Natural killer cell treated with Interleukin-12 subunit alpha and Interleukin-12 subunit beta and Interleukin-15 and Interleukin-18, amount 100 ng/mL, for 72 hours (primary cell): Measurements from ENCODE around the gene FAM118A. TPM values are rescaled to one million over a fixed set of nuclear protein-coding genes. Genes with fewer than 3 reads are reported as not detected.
"Not testable (repeated sequence)": the region's sequence is repeated elsewhere in the genome, so short reads cannot be mapped to it uniquely, and the experiment has no call there.

ENCODE experiments used
- ATAC-seq, 2 donors: fragments of 150-1000 bp; cut with Tn5 transposase in 1 of 2; sonication (Bioruptor Pico), chemical (Tn5 transposase) in 1 of 2; 2 replicates each; pipeline ENCODE4 v1.10.0; 2021
- DNase-seq: peaks from one replicate; pipeline ENCODE4 v3.0.0; 2022; ENCODE audit warnings: low spot score
- H3K27ac Mint-ChIP-seq, 2 donors: 1 replicate in 1 of 2; 2 replicates in 1 of 2; pipeline ENCODE4 v1.8.0; 2022; ENCODE audit warnings: mixed read lengths in 2 of 2, mild to moderate bottlenecking in 1 of 2, moderate library complexity in 1 of 2
- H3K27me3 Mint-ChIP-seq, 2 donors: 1 replicate in 1 of 2; 2 replicates in 1 of 2; pipeline ENCODE4 v1.8.0; 2022; ENCODE audit warnings: mixed read lengths in 2 of 2
- H3K36me3 Mint-ChIP-seq: one replicate; pipeline ENCODE4 v1.8.0; 2022; ENCODE audit warnings: mixed read lengths
- H3K4me1 Mint-ChIP-seq, 2 donors: 1 replicate in 1 of 2; 2 replicates in 1 of 2; pipeline ENCODE4 v1.8.0; 2022; ENCODE audit warnings: low read depth in 2 of 2, mixed read lengths in 2 of 2, mild to moderate bottlenecking in 1 of 2
- H3K4me3 Mint-ChIP-seq: one replicate; pipeline ENCODE4 v1.8.0; 2022; ENCODE audit warnings: mixed read lengths
- H3K9me3 Mint-ChIP-seq: 2 replicates; pipeline ENCODE4 v1.8.0; 2022; ENCODE audit warnings: mixed read lengths
- total RNA-seq, 2 donors: library from RNA; stranded (reverse); gene quantifications; one replicate each; pipeline ENCODE4 v1.2.3, GENCODE V29; 2022

Gene FAM118A
- total RNA-seq, 2 donors from 2014 or later, result 24.9 to 138 TPM

DNA sequence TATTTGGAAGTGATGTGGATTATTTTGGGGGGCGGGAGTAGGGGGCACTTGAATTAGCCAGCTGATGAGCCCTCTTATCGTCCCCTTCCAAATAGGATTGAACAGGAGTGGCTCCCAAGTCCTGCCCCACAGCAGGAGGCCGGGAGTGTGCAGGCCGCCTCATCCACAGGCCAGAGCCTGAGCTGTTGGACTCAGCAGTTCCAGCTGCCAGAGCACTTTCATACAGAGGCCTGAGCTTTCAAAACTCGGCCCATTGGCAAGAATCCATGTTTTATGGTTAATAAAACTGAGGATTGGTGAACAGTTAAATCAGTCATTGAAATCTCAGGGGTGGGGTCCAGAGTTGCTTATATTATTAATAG is 9.6 kb downstream of the FAM118A start:
- no peak for DNase-seq
- peaks cover 35 to 43% of the 10 kb centered on the region in 2 donors for H3K4me1 Mint-ChIP-seq
- H3K27ac Mint-ChIP-seq, result peak overlapping the region; percentile 95 to 97

DNA sequence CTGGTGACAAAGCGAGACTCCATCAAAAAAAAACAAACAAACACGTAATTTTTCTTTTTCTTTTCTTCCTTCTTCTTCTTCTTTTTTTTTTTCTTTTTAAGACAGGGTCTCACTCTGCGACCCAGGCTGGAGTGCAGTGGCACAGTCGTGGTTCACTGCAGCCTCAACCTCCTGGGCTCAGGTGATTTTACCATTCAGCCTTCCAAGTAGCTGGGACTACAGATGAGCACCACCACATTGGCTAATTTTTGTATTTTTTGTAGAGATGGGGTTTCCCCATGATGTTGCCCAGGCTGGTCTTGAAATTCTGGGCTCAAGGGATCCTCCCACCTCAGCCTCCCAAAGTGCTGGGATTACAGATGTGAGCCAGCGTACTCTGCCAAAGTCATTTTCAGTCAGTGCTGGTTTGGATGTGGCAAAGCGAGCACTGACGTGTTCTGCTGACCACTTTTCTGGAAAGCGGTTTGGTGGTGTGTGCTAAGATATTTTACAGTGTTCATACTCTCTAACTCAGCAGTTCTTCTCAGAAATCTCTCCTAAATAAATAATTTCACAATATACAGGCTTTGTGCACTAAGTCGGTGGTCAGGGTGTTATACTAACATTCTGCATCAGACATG is 10.7 kb downstream of the FAM118A start:
- DNase-seq, result no peak
- Mint-ChIP-seq H3K4me1 (peaks cover 32 to 35% of the 10 kb centered on the region in 2 donors), H3K27me3 (no peaks in the 10 kb centered on the region), H3K27ac (peak overlapping the region; percentile 95 to 97), H3K9me3 (no peaks in the 10 kb centered on the region), H3K4me3 (peak overlapping the region; percentile 84), H3K36me3 (peaks cover 8% of the 10 kb centered on the region)
- ATAC-seq, result peak; percentile 46 to 66

More for the DNA sequence above, 9.6 kb downstream of the FAM118A start:
- Mint-ChIP-seq H3K27me3 (no peaks in the 10 kb centered on the region), H3K9me3 (no peaks in the 10 kb centered on the region), H3K36me3 (peaks cover 8% of the 10 kb centered on the region), H3K4me3 (peak overlapping the region; percentile 84)
- ATAC-seq, result no peak

DNA sequence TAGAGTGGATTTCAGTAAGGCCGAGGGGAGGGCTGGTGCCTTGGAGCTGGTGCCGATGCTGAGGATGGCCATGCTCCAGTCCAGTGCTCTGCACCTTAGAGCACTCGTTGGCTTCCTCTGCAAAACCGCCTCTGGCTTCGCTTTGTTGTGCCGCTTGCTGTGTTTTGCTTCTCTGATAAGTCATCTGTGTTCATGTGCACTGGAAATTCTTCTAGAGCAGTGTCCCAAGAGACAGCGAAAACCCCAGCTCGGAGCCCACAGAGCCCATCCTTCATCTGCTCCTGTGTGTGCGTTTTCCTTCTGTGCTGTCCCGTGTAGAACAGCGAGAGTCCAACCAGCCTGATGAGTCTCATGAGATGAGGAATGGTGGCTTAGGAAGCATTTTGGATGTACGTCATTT is 12.1 kb downstream of the FAM118A start:
- H3K4me3 Mint-ChIP-seq, result peak overlapping the region; percentile 15
- ATAC-seq (no peak), DNase-seq (no peak)
- H3K4me1 Mint-ChIP-seq, result peaks cover 32 to 33% of the 10 kb centered on the region in 2 donors
- H3K36me3 Mint-ChIP-seq, result peaks cover 8% of the 10 kb centered on the region
- no peaks in the 10 kb centered on the region for H3K9me3 Mint-ChIP-seq
- no peaks in the 10 kb centered on the region for H3K27me3 Mint-ChIP-seq
- H3K27ac Mint-ChIP-seq, result peak overlapping the region; percentile 95 to 97

DNA sequence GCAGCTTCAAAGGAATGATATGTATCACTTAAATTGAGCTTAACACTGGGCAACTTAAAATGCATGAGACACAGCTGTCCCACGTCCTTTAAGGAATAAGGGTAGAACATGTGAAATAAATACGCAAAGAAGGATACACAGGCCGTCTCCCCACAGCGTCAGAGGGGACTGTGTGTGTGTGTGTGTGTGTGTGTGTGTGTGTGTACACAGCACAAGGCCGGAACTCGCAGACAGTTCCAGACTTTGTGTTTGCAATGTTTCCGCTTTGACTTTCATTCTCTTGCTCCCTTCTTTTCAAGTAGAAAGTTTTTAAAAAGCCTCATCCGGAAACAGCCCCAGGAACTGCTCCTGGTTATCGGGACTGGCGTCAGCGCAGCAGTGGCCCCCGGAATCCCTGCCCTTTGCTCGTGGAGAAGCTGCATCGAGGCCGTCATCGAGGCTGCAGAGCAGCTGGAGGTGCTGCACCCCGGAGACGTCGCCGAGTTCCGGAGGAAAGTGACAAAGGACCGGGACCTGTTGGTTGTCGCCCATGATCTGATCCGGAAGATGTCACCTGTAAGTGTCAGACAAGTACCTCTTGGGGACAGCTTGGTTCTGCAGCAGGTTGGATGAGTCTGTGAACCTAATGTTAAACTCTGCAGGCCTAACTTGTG is 13.3 kb downstream of the FAM118A start:
- peak overlapping the region in 1 of 2 donors; percentile 44 for H3K27ac Mint-ChIP-seq
- no peaks in the 10 kb centered on the region for H3K27me3 Mint-ChIP-seq
- H3K36me3 Mint-ChIP-seq, result peaks cover 8% of the 10 kb centered on the region
- DNase-seq, result no peak
- no peak for ATAC-seq
- peaks cover 28 to 31% of the 10 kb centered on the region in 2 donors for H3K4me1 Mint-ChIP-seq
- no peaks in the 10 kb centered on the region for H3K9me3 Mint-ChIP-seq
- no peak overlapping the region for H3K4me3 Mint-ChIP-seq

DNA sequence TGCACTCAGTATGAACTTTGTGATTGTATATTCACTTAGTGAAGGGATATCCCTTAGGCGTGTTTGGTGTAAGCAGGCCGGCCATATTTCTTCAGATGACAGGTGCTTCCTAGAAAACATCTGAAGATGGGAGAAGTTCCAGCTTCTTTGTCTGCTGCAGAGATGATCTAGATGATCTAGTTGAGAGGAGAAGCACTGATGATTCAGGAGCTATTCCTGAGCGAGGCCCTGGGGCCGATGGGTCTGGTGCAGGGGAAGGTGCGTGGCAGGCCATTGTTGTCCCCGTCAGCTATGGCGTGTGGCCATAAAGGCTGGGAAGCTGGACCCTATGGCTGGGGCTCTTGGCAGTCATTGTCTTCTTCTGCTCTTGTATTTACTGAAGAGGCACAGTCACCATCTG is 14.0 kb downstream of the FAM118A start:
- ATAC-seq (no peak), DNase-seq (no peak)
- Mint-ChIP-seq H3K9me3 (no peaks in the 10 kb centered on the region), H3K27ac (peak overlapping the region in 1 of 2 donors; percentile 44), H3K4me1 (peaks cover 21 to 24% of the 10 kb centered on the region in 2 donors), H3K36me3 (peaks cover 8% of the 10 kb centered on the region), H3K27me3 (no peaks in the 10 kb centered on the region), H3K4me3 (no peak overlapping the region)

DNA sequence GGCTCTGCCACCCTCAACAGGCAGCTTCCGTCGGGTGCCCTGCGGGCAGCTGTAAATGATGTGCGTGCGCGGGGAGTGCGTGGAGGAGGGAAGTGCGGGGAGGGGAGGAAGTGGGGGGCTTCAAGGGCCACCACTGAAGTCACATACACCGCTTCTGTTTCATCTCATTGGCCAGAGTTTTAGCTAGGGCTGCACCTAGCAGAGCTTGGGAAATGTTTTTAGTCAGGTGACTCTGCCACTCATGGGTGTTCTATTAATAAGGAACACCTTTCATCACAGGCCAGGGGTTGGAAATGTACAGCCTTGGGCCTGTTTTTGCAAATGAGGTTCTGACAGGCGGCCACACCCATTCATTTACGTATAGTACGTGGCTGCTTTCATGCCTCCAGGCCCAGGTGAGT is 14.6 kb downstream of the FAM118A start:
- H3K4me1 Mint-ChIP-seq, result peaks cover 14 to 18% of the 10 kb centered on the region in 2 donors
- H3K27me3 Mint-ChIP-seq, result no peaks in the 10 kb centered on the region
- H3K4me3 Mint-ChIP-seq, result no peak overlapping the region
- no peaks in the 10 kb centered on the region for H3K9me3 Mint-ChIP-seq
- H3K36me3 Mint-ChIP-seq, result peaks cover 8% of the 10 kb centered on the region
- DNase-seq (no peak), ATAC-seq (no peak)
- H3K27ac Mint-ChIP-seq, result peak overlapping the region in 1 of 2 donors; percentile 44

DNA sequence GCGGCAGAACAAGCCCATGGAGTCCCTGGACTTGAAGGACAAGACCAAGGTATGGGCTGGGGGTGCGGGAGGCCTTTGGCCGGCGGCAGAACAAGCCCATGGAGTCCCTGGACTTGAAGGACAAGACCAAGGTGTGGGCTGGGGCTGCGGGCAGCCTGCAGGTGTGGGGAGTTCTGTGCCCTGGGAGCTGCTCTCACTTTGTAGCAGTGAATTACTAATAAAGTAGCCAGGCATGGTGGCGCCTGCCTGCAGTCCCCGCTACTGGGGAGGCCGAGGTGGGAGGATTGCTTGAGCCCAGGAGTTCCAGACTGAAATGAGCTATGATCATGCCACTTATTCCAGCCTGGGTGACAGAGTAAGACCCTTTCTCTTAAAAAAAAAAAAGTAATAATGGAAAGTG is 18.5 kb downstream of the FAM118A start:
- not testable (repeated sequence) for H3K36me3 Mint-ChIP-seq, H3K4me3 Mint-ChIP-seq, DNase-seq, ATAC-seq, H3K27me3 Mint-ChIP-seq, H3K4me1 Mint-ChIP-seq, H3K9me3 Mint-ChIP-seq
- peak overlapping the region in 1 of 2 donors; percentile 25 for H3K27ac Mint-ChIP-seq

DNA sequence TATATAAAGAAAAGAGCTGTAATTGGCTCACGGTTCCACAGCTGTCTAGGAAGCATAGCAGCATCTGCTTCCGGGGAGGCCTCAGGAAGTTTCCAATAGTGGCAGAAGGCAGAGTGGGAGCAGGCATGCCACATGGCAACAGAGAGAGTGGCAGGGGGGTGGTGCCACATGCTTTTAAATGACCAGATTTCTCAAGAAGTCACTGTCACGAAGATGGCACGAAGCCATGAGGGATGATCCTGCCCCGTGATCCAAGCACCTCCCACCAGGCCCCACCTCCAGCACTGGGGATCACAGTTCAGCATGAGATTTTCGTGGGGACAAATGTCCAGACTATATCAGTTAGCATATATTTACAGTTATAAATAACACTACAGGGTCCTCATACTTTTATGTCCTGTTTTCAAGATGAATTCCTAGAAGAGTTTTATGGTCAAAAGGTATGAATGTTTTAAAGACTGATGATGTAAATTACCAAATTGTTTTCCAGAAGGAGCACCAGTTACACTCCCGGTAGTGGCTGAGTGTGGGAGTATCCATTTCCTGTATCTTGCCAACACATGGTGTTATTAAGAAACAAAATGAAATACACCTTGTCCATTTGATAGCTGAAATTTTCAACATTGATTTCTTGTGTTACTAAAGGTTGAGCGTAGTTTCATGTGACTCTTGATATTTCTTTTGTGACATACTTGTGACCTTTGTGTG is 19.2 kb downstream of the FAM118A start:
- no peak for ATAC-seq
- no peak overlapping the region for H3K4me3 Mint-ChIP-seq
- peak overlapping the region in 1 of 2 donors; percentile 25 for H3K27ac Mint-ChIP-seq
- no peak for DNase-seq
- H3K9me3 Mint-ChIP-seq, result no peaks in the 10 kb centered on the region
- no peaks in the 10 kb centered on the region for H3K36me3 Mint-ChIP-seq
- peaks cover 0 to 4% of the 10 kb centered on the region in 2 donors for H3K4me1 Mint-ChIP-seq
- no peaks in the 10 kb centered on the region for H3K27me3 Mint-ChIP-seq

DNA sequence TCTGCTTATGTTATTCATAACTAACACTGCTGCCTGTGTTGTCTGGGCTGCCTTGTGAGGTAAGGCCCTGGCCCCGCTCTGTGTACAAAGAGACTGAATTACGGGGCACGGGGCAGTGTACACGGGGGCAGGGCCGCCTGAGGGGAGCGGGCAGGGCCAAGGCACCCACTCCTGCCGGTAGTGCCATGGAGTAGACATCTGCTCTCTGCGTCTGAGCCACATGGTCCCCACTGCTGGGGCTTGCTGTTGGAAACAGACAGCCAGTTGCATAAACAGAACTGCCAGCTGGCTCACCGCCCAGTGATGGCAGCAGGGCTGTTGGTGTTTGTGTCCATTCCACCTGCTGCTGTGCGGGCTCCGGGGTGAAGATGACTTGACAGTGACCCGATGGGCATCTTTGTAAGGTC is 19.8 kb downstream of the FAM118A start:
- no peak overlapping the region for H3K4me3 Mint-ChIP-seq
- no peaks in the 10 kb centered on the region for H3K27me3 Mint-ChIP-seq
- peaks cover 0 to 8% of the 10 kb centered on the region in 2 donors for H3K4me1 Mint-ChIP-seq
- H3K9me3 Mint-ChIP-seq, result no peaks in the 10 kb centered on the region
- no peak overlapping the region for H3K27ac Mint-ChIP-seq
- peaks cover 4% of the 10 kb centered on the region for H3K36me3 Mint-ChIP-seq
- ATAC-seq, result no peak
- DNase-seq, result no peak

DNA sequence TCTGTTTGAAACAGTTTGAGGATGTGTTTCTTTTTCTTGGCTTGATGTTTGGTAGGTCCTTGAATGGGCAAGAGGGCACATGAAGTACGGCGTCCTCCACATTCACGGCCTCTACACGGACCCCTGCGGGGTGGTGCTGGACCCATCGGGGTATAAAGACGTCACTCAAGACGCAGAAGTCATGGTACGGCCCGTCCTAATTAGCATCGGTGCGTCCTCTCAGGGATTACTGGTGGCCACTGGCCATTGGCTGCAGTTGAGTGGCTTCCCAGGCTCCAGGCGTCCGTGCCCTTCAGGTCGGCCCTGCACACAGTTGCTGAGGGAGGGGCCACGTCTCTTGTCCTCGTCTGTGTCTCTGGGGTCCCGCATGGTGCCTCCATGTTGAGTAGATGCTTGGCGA is 20.8 kb downstream of the FAM118A start:
- Mint-ChIP-seq H3K4me1 (peaks cover 0 to 8% of the 10 kb centered on the region in 2 donors), H3K4me3 (no peak overlapping the region), H3K27ac (no peak overlapping the region), H3K27me3 (no peaks in the 10 kb centered on the region), H3K36me3 (peaks cover 7% of the 10 kb centered on the region), H3K9me3 (no peaks in the 10 kb centered on the region)
- ATAC-seq (no peak), DNase-seq (no peak)

DNA sequence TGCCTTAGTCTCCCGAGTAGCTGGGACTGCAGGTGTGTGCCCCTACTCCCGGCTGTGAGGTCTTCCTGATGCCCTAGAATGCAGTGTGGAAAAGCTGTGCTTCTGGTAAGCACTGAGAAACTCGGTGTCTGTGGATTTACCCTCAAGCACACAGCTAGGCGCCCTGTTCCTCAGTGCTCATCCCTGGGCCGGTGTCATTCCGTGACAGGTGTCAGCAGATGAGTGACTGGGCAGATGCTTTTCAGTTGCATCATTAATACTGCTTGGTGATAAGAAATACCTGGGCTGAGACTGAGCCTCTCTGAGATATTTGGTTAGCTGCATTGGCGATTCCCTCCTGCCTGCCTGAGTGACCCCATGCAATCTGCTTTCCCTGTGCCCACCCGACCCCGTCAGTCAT is 21.8 kb downstream of the FAM118A start:
- Mint-ChIP-seq H3K27ac (no peak overlapping the region), H3K27me3 (no peaks in the 10 kb centered on the region), H3K4me1 (peaks cover 0 to 8% of the 10 kb centered on the region in 2 donors), H3K36me3 (peaks cover 11% of the 10 kb centered on the region), H3K9me3 (no peaks in the 10 kb centered on the region), H3K4me3 (no peak overlapping the region)
- no peak for DNase-seq
- ATAC-seq, result no peak

DNA sequence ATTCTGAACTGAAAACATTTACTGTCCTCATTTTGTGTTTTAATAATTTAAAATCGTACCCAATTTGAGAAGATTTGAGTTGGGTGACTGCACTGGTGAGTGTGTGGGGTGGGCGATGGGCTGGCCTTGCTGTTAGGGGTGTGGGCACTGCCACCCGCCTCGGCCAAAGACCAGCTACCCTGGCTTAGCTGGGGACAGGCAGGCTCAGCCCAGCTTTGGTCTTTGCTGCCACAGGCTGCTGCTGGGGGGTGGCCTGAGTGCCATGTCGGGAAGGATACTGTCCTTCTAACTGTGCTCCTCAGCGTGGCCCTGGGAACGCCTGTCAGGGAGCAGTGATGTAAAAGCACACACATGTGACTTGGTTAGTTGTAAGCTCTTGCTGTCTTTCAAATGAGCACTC is 22.3 kb downstream of the FAM118A start:
- H3K9me3 Mint-ChIP-seq, result no peaks in the 10 kb centered on the region
- no peaks in the 10 kb centered on the region for H3K27me3 Mint-ChIP-seq
- H3K4me1 Mint-ChIP-seq, result peaks cover 0 to 8% of the 10 kb centered on the region in 2 donors
- H3K36me3 Mint-ChIP-seq, result peaks cover 11% of the 10 kb centered on the region
- DNase-seq (no peak), ATAC-seq (no peak)
- H3K4me3 Mint-ChIP-seq, result no peak overlapping the region
- H3K27ac Mint-ChIP-seq, result no peak overlapping the region

DNA sequence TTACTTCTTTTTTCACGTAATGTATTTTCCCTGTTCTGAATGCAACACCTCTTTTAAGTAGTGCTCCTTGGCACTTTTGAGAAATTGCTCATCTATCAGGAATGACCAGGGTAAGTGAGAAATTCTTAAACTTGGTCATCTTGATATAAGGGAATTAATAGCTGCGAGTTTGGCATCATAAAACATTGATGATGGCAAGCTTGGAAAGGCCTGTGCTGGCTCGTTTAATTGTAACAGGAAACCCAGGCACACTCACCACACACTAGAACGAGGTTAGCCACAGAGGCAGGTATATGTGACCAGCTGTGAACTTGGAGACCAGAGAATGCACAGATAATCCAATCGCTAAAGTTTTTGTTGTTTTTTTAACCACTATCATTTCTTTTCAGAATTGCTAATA is 24.3 kb downstream of the FAM118A start:
- Mint-ChIP-seq H3K36me3 (peaks cover 11% of the 10 kb centered on the region), H3K27ac (no peak overlapping the region), H3K9me3 (no peaks in the 10 kb centered on the region), H3K27me3 (no peaks in the 10 kb centered on the region), H3K4me3 (no peak overlapping the region), H3K4me1 (peaks cover 0 to 6% of the 10 kb centered on the region in 2 donors)
- DNase-seq (no peak), ATAC-seq (no peak)

DNA sequence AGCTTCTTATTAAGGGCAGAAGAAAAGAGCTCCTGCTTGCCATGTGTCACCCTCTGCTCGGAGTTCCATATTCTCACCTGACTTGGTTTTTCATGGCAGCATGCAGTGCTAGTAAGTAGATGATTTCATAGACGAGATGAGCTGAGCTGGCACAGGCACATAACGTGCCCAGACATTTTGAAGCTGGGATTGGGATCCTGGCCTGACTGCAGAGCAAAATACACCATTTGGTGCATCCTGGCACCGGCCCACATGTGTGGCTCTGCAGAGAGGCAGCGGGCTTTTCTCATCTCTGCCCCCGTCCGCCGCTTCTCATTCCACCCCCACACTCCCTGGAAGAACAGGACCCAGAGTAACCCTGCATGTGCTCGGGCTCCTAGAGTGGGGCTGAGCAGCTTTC is 24.8 kb downstream of the FAM118A start:
- Mint-ChIP-seq H3K27ac (no peak overlapping the region), H3K27me3 (no peaks in the 10 kb centered on the region), H3K4me1 (peaks cover 0 to 6% of the 10 kb centered on the region in 2 donors), H3K9me3 (no peaks in the 10 kb centered on the region), H3K4me3 (no peak overlapping the region), H3K36me3 (peaks cover 11% of the 10 kb centered on the region)
- no peak for ATAC-seq
- DNase-seq, result no peak
